Measurements from ENCODE around the gene BTBD9.

GRCh38 chr6:38497546-38497945, 142.2 kb downstream of the BTBD9 start:
- TF ChIP-seq CHD2 (IDR thresholded peaks at IDR 0.05; ENCODE audit: low read length, partially characterized antibody): no peak
- no peak for TF ChIP-seq FOSB (CRISPR knock-in tag; IDR thresholded peaks at IDR 0.05)
- TF ChIP-seq RAD21 (conservative IDR thresholded peaks at IDR 0.05 in 1 of 2, IDR thresholded peaks at IDR 0.05 in 1 of 2): no peak
- no peak for TF ChIP-seq CTCF (IDR thresholded peaks at IDR 0.05)
- no peak for TF ChIP-seq RCOR1 (IDR thresholded peaks at IDR 0.05; ENCODE audit: low read depth, low read length)
- TF ChIP-seq NFE2L2 (conservative IDR thresholded peaks at IDR 0.05; ENCODE audit: low read length): no peak
- no peak for TF ChIP-seq POLR2AphosphoS2 (conservative IDR thresholded peaks at IDR 0.05; ENCODE audit: low read length)
- TF ChIP-seq, protein P1, sequence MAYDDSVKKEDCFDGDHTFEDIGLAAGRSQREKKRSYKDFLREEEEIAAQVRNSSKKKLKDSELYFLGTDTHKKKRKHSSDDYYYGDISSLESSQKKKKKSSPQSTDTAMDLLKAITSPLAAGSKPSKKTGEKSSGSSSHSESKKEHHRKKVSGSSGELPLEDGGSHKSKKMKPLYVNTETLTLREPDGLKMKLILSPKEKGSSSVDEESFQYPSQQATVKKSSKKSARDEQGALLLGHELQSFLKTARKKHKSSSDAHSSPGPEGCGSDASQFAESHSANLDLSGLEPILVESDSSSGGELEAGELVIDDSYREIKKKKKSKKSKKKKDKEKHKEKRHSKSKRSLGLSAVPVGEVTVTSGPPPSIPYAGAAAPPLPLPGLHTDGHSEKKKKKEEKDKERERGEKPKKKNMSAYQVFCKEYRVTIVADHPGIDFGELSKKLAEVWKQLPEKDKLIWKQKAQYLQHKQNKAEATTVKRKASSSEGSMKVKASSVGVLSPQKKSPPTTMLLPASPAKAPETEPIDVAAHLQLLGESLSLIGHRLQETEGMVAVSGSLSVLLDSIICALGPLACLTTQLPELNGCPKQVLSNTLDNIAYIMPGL (CRISPR knock-in tag; IDR thresholded peaks at IDR 0.05; ENCODE audit: borderline replicate concordance): no peak
- no peak for TF ChIP-seq EP300 (IDR thresholded peaks at IDR 0.05)
- TF ChIP-seq, protein P2, sequence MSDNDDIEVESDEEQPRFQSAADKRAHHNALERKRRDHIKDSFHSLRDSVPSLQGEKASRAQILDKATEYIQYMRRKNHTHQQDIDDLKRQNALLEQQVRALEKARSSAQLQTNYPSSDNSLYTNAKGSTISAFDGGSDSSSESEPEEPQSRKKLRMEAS (IDR thresholded peaks at IDR 0.05): no peak
- TF ChIP-seq RFX5 (IDR thresholded peaks at IDR 0.05): no peak

Measured in A549 (cell line).